K562 (cell line): ENCODE data around the gene OR4K14. TPM values are rescaled to one million over a fixed set of nuclear protein-coding genes. Genes with fewer than 3 reads are reported as not detected.

Experiments
- ATAC-seq: fragments of 200-7000 bp; cut with Tn5 transposase; 3 replicates; pipeline ENCODE4 v1.9.1; 2020; ENCODE audit warnings: moderate library complexity
- BruUV-seq: library from RNA; stranded (reverse); fragments of 400-500 nt; replicated peaks from 2 replicates; lab custom pipeline; 2021; lab: Mats Ljungman, UMichigan
- CTCF ChIA-PET: fragments of 300-600 bp; formaldehyde crosslinking; extraction: SDS; loops from one replicate; lab custom pipeline; 2021; ENCODE audit warnings: low intra/inter-chr PET ratio; lab: Yijun Ruan, JAX
- POLR2A ChIA-PET: fragments of 300-600, 350-650 bp; sonication (Branson Sonifier 250); formaldehyde crosslinking; extraction: SDS; loops from one replicate; lab custom pipeline; 2021; ENCODE audit warnings: antibody characterized with exemption, inconsistent platforms; lab: Yijun Ruan, JAX
- DNase-seq, 4 experiments: peaks; one replicate each; pipeline versions ENCODE4 v3.0.0 to v3.0.0-alpha.2; 2011 to 2018; ENCODE audit warnings: low spot score in 3 of 4, mixed read lengths in 3 of 4; ENCODE audit errors: extremely low read depth in 1 of 4
- FAIRE-seq: peaks from 2 replicates; lab custom pipeline; 2011; peaks lifted over from hg19 to GRCh38; lab: Jason Lieb, UNC
- H2AFZ ChIP-seq: 2 replicates; pipeline ENCODE4 v1.6.0; 2011; ENCODE audit warnings: low read depth, low read length, control low read depth, inconsistent platforms
- H3K27ac ChIP-seq: fragments of 200-600 bp; 3 replicates; pipeline ENCODE4 v1.8.0; 2011; ENCODE audit warnings: low read depth, mild to moderate bottlenecking, control low read depth, inconsistent platforms, low read length, moderate library complexity, mixed read lengths; ENCODE audit errors: extremely low read depth
- H3K27me3 ChIP-seq, 2 experiments: fragments of 300-600 bp in 1 of 2; 2 replicates in 1 of 2; 3 replicates in 1 of 2; pipeline versions ENCODE4 v1.6.0 to v1.8.0; 2011; ENCODE audit warnings: inconsistent platforms in 2 of 2, low read length in 2 of 2, mild to moderate bottlenecking in 1 of 2, mixed read lengths in 1 of 2, moderate library complexity in 1 of 2; ENCODE audit not compliant: control insufficient read depth in 2 of 2, insufficient read depth in 2 of 2
- H3K36me3 ChIP-seq: fragments of 300-600 bp; 3 replicates; pipeline ENCODE4 v1.8.0; 2011; ENCODE audit warnings: mild to moderate bottlenecking, low read length, inconsistent platforms; ENCODE audit not compliant: control insufficient read depth, insufficient read depth
- H3K4me1 ChIP-seq, 2 experiments: fragments of 200-600 bp in 1 of 2; replicated peaks in 1 of 2; 2 replicates in 1 of 2; 3 replicates in 1 of 2; pipeline versions ENCODE4 v1.5.1 to v1.8.0; 2011; ENCODE audit warnings: inconsistent platforms in 2 of 2, low read length in 2 of 2, mild to moderate bottlenecking in 1 of 2, mixed read lengths in 1 of 2, moderate library complexity in 1 of 2; ENCODE audit not compliant: control insufficient read depth in 2 of 2, insufficient read depth in 2 of 2
- H3K4me2 ChIP-seq: 2 replicates; pipeline ENCODE4 v1.6.1; 2011; ENCODE audit warnings: low read length, control low read depth, inconsistent platforms, mixed read lengths; ENCODE audit not compliant: insufficient read depth
- H3K4me3 ChIP-seq: fragments of 200-600 bp; sonication (generic), shearing (Covaris generic); 2 replicates; pipeline ENCODE4 v1.5.1; 2016; ENCODE audit warnings: control low read depth, inconsistent platforms
- H3K79me2 ChIP-seq: fragments of 200-600 bp; 3 replicates; pipeline ENCODE4 v1.8.0; 2011; ENCODE audit warnings: low read length, inconsistent platforms; ENCODE audit not compliant: control insufficient read depth, insufficient read depth
- H3K9ac ChIP-seq, 2 experiments: 2 replicates each; pipeline versions ENCODE4 v1.6.0 to v1.6.1; 2011; ENCODE audit warnings: low read depth in 2 of 2, low read length in 2 of 2, control low read depth in 1 of 2, inconsistent platforms in 1 of 2, mild to moderate bottlenecking in 1 of 2, mixed read lengths in 1 of 2; ENCODE audit not compliant: insufficient read depth in 1 of 2
- H3K9me1 ChIP-seq: one replicate; pipeline ENCODE4 v1.6.0; 2011; ENCODE audit warnings: inconsistent platforms, mild to moderate bottlenecking, low read length, moderate library complexity; ENCODE audit not compliant: control insufficient read depth, insufficient read depth
- H3K9me3 ChIP-seq: replicated peaks from 2 replicates; pipeline ENCODE4 v1.5.1; 2011; ENCODE audit warnings: low read depth, low read length, inconsistent platforms; ENCODE audit not compliant: control insufficient read depth, insufficient read depth
- H4K20me1 ChIP-seq: replicated peaks from 2 replicates; pipeline ENCODE4 v1.6.1; 2011; ENCODE audit warnings: low read length, inconsistent platforms, mixed read lengths; ENCODE audit not compliant: control insufficient read depth, insufficient read depth
- BRD4 ChIP-seq: fragments of 200-600 bp; sonication (generic); IDR thresholded peaks from 2 replicates; pipeline ENCODE4 v1.6.1; 2017; ENCODE audit warnings: inconsistent platforms
- CEBPB ChIP-seq: fragments of 450-650 bp; IDR thresholded peaks from 2 replicates; pipeline ENCODE4 v1.6.1; 2016; ENCODE audit warnings: missing genetic modification characterization, missing compliant biosample characterization
- MECOM ChIP-seq: fragments of 250-450 bp; sonication (Bioruptor Pico); IDR thresholded peaks from 2 replicates; pipeline ENCODE4 v1.8.0; 2022; ENCODE audit warnings: inconsistent platforms
- POLR3A ChIP-seq: IDR thresholded peaks from 2 replicates; pipeline ENCODE4 v1.6.1; 2011; ENCODE audit warnings: borderline replicate concordance, mild to moderate bottlenecking, moderate library complexity; ENCODE audit not compliant: insufficient read length, insufficient read depth; ENCODE audit errors: extremely low read depth
- TARDBP ChIP-seq: fragments of 450-650 bp; IDR thresholded peaks from 2 replicates; pipeline ENCODE4 v1.6.1; 2016
- TCF3 ChIP-seq: sonication (generic); formaldehyde crosslinking; IDR thresholded peaks from 2 replicates; pipeline ENCODE4 v1.4.0; 2020; ENCODE audit warnings: mild to moderate bottlenecking, missing genetic modification reagents
- ZC3H4 ChIP-seq: sonication (generic); formaldehyde crosslinking; IDR thresholded peaks from 2 replicates; pipeline ENCODE4 v1.9.0; 2021; ENCODE audit warnings: missing genetic modification reagents, borderline replicate concordance
- WGBS: fragments of 100-300 bp; shearing (Covaris generic); methylation state at CpG from one replicate; pipeline ENCODE4 v1.1.6; 2016; ENCODE audit warnings: low coverage, mixed read lengths; ENCODE audit not compliant: insufficient coverage; ENCODE audit errors: missing lambda C conversion rate; 5-methylcytosine and 5-hydroxymethylcytosine counted together
- in situ Hi-C: fragments of 300-500 bp; cut with MboI; formaldehyde crosslinking; loops from 4 replicates; pipeline ENCODE4 v1.15.0; 2018; ENCODE audit warnings: inconsistent platforms, mixed read lengths
- intact Hi-C: fragments of 100-400 bp; cut with micrococcal nuclease; formaldehyde crosslinking; loops from 2 replicates; pipeline ENCODE4 v1.14.2; 2022
- polyA plus RNA-seq, 8 experiments: library from polyadenylated mRNA; depleted of rRNA in 4 of 8; stranded (reverse) in 5 of 8; unstranded in 3 of 8; fragments of >200 nt; fragmentation: Nextera tagmentation in 2 of 8; fragmentation: Illumina TruSeq in 1 of 8; extraction: Ambion mirVana in 2 of 8; extraction: Trizol in 1 of 8; gene quantifications; 2 replicates each; pipeline versions ENCODE4 v1.2.1 to v1.2.3, GENCODE V29; 2011 to 2014; ENCODE audit warnings: inconsistent platforms in 1 of 8, missing spikeins in 1 of 8
- total RNA-seq, 7 experiments: library from RNA; depleted of rRNA in 6 of 7; stranded (reverse); fragments of >200 nt in 6 of 7; fragmentation: Illumina TruSeq in 2 of 7; extraction: Trizol in 2 of 7; gene quantifications; 2 replicates each; pipeline versions ENCODE4 v1.2.1 to v1.2.3, GENCODE V29; 2011 to 2021; ENCODE audit warnings: low replicate concordance in 1 of 7
- TF ChIP-seq, protein P1 (sequence below): fragments of 450-650 bp; IDR thresholded peaks from 2 replicates; pipeline ENCODE4 v1.6.1; 2016; ENCODE audit warnings: low read depth

Gene OR4K14
- total and polyA plus RNA-seq, 9 of the 15 experiments (the other 6 are each of a cell fraction or from before 2014, with no cell fraction given), result not detected

GRCh38 chr14:20002319-20002718 is 16.8 kb downstream of the OR4K14 start:
- DNase-seq (no peak), FAIRE-seq (no peak), ATAC-seq (no peak)
- no peaks in the 10 kb centered on the region for H3K27me3 ChIP-seq
- intact Hi-C loops (no loop called here), in situ Hi-C loops (no loop called here)
- H3K9ac ChIP-seq, result no peak overlapping the region
- no peaks in the 10 kb centered on the region for H4K20me1 ChIP-seq
- ChIA-PET POLR2A (no interaction called here), CTCF (no interaction called here)
- H3K9me1 ChIP-seq, result no peaks in the 10 kb centered on the region
- H3K36me3 ChIP-seq, result no peaks in the 10 kb centered on the region
- H2AFZ ChIP-seq, result no peak overlapping the region
- no peaks in the 10 kb centered on the region for H3K4me1 ChIP-seq
- H3K79me2 ChIP-seq, result no peaks in the 10 kb centered on the region
- TF ChIP-seq MECOM (CRISPR knock-in tag) (no peak), CEBPB (peak; percentile 58), TCF3 (no peak), ZC3H4 (no peak), TARDBP (no peak), BRD4 (no peak), POLR3A (no peak)
- TF ChIP-seq, protein P1, sequence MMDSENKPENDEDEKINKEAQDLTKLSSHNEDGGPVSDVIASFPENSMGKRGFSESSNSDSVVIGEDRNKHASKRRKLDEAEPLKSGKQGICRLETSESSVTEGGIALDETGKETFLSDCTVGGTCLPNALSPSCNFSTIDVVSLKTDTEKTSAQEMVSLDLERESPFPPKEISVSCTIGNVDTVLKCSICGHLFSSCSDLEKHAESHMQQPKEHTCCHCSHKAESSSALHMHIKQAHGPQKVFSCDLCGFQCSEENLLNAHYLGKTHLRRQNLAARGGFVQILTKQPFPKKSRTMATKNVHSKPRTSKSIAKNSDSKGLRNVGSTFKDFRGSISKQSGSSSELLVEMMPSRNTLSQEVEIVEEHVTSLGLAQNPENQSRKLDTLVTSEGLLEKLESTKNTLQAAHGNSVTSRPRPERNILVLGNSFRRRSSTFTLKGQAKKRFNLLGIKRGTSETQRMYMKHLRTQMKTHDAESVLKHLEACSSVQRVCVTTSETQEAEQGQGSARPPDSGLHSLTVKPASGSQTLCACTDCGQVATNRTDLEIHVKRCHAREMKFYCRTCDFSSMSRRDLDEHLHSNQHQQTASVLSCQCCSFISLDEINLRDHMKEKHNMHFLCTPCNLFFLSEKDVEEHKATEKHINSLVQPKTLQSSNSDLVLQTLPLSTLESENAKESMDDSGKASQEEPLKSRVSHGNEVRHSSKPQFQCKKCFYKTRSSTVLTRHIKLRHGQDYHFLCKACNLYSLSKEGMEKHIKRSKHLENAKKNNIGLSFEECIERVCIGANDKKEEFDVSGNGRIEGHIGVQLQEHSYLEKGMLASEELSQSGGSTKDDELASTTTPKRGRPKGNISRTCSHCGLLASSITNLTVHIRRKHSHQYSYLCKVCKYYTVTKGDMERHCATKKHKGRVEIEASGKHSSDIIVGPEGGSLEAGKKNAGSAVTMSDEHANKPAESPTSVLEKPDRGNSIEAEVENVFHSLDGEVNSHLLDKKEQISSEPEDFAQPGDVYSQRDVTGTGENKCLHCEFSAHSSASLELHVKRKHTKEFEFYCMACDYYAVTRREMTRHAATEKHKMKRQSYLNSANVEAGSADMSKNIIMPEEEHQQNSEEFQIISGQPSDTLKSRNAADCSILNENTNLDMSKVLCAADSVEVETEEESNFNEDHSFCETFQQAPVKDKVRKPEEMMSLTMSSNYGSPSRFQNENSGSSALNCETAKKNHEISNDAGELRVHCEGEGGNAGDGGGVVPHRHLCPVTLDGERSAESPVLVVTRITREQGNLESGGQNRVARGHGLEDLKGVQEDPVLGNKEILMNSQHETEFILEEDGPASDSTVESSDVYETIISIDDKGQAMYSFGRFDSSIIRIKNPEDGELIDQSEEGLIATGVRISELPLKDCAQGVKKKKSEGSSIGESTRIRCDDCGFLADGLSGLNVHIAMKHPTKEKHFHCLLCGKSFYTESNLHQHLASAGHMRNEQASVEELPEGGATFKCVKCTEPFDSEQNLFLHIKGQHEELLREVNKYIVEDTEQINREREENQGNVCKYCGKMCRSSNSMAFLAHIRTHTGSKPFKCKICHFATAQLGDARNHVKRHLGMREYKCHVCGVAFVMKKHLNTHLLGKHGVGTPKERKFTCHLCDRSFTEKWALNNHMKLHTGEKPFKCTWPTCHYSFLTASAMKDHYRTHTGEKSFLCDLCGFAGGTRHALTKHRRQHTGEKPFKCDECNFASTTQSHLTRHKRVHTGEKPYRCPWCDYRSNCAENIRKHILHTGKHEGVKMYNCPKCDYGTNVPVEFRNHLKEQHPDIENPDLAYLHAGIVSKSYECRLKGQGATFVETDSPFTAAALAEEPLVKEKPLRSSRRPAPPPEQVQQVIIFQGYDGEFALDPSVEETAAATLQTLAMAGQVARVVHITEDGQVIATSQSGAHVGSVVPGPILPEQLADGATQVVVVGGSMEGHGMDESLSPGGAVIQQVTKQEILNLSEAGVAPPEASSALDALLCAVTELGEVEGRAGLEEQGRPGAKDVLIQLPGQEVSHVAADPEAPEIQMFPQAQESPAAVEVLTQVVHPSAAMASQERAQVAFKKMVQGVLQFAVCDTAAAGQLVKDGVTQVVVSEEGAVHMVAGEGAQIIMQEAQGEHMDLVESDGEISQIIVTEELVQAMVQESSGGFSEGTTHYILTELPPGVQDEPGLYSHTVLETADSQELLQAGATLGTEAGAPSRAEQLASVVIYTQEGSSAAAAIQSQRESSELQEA, result no peak
- H3K4me2 ChIP-seq, result no peak overlapping the region
- no peak overlapping the region for H3K4me3 ChIP-seq
- WGBS, result 66% methylated on average over 6 of the region's 7 CpGs
- no TSS peak for BruUV-seq
- H3K9me3 ChIP-seq, result no peaks in the 10 kb centered on the region
- H3K27ac ChIP-seq, result no peak overlapping the region
